Small intestine (tissue), 7 donors: Measurements from ENCODE around the gene ARHGEF9. TPM values are rescaled to one million over a fixed set of nuclear protein-coding genes. Genes with fewer than 3 reads are reported as not detected.

Source experiments
- DNase-seq, 2 donors: peaks; one replicate each; pipeline versions ENCODE4 v3.0.0 to v3.0.0-alpha.2; 2013
- FAIRE-seq: peaks from 2 replicates; lab custom pipeline; 2012; peaks lifted over from hg19 to GRCh38; lab: Jason Lieb, UNC
- H3K27ac ChIP-seq, 3 donors: one replicate each; pipeline ENCODE4 v1.5.1; 2013; ENCODE audit warnings: low read length in 2 of 3, mild to moderate bottlenecking in 2 of 3, control low read depth in 1 of 3, inconsistent platforms in 1 of 3, low read depth in 1 of 3, moderate library complexity in 1 of 3
- H3K27me3 ChIP-seq, 3 donors: one replicate each; pipeline ENCODE4 v1.6.1; 2013; ENCODE audit warnings: low read length in 3 of 3, inconsistent platforms in 1 of 3; ENCODE audit not compliant: control insufficient read depth in 3 of 3, insufficient read depth in 3 of 3
- H3K36me3 ChIP-seq, 3 donors: one replicate each; pipeline ENCODE4 v1.6.1; 2013; ENCODE audit warnings: low read length in 3 of 3, inconsistent platforms in 1 of 3, low read depth in 1 of 3, mild to moderate bottlenecking in 1 of 3, moderate library complexity in 1 of 3; ENCODE audit not compliant: control insufficient read depth in 3 of 3, insufficient read depth in 2 of 3
- H3K4me1 ChIP-seq, 3 donors: one replicate each; pipeline ENCODE4 v1.6.1; 2013; ENCODE audit warnings: low read length in 2 of 3, inconsistent platforms in 1 of 3, low read depth in 1 of 3, mild to moderate bottlenecking in 1 of 3, moderate library complexity in 1 of 3; ENCODE audit not compliant: control insufficient read depth in 3 of 3, insufficient read depth in 2 of 3
- H3K4me3 ChIP-seq, 3 donors: one replicate each; pipeline ENCODE4 v1.5.1; 2013; ENCODE audit warnings: low read length in 3 of 3, control low read depth in 1 of 3, inconsistent platforms in 1 of 3, low read depth in 1 of 3, mild to moderate bottlenecking in 1 of 3, moderate library complexity in 1 of 3
- H3K9me3 ChIP-seq, 2 donors: one replicate each; pipeline ENCODE4 v1.6.1; 2013; ENCODE audit warnings: low read depth in 1 of 2, low read length in 1 of 2; ENCODE audit not compliant: control insufficient read depth in 2 of 2, insufficient read depth in 1 of 2
- WGBS, 3 donors: extraction: QIAGEN DNeasy Blood & Tissue Kit; methylation state at CpG; one replicate each; pipeline ENCODE4 v1.1.7; 2013; 5-methylcytosine and 5-hydroxymethylcytosine counted together
- polyA plus RNA-seq, 4 donors: library from polyadenylated mRNA; stranded (reverse) in 3 of 4; unstranded in 1 of 4; fragments of 200-250 nt in 3 of 4; fragments of 120-200 nt in 1 of 4; gene quantifications; one replicate each; pipeline versions ENCODE4 v1.2.1 to v1.2.3, GENCODE V29; 2013
- donor health status: healthy with polysubstance abuse.
- donor health status: control.
- donor health status: control.
- donor health status: Bipolar disorder and iron deficiency.
- donor health status: healthy.

The ARHGEF9 gene
- polyA plus RNA-seq, 4 donors = 16.5 to 38.9 (median 26.3) TPM

GRCh38 chrX:63743596-63743995, 41.4 kb downstream of the ARHGEF9 start:
- DNase-seq (no peak), FAIRE-seq (no peak)
- 51 to 61% (median 51%) methylated on average over 2 of the region's 2 CpGs for WGBS, 3 donors
- Histone ChIP-seq H3K4me1 (no peaks in the 10 kb centered on the region), H3K9me3 (no peaks in the 10 kb centered on the region), H3K36me3 (no peaks in the 10 kb centered on the region), H3K27me3 (no peaks in the 10 kb centered on the region), H3K4me3 (no peak overlapping the region), H3K27ac (no peak overlapping the region)

DNA sequence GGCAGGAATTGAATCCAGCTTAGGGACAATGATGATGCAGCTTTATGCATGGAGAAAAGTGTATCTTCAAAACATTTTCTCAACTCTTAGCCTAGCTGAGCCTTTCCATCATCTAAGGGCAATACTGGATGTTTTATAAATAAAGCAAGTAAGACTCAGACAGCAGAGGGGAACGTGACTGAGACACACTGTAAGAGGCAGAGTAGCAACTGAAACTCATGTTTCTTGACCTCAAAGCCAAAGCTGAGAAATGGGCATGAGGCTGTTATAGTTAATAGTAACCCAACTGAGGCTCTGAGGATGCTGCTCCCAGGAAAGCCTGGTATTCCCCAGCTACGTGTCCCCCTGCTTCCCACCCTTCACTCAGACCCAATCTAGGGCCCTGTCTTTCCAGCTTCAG, 44.6 kb downstream of the ARHGEF9 start:
- Histone ChIP-seq H3K4me1 (no peaks in the 10 kb centered on the region), H3K27ac (no peak overlapping the region), H3K27me3 (no peaks in the 10 kb centered on the region), H3K9me3 (no peaks in the 10 kb centered on the region), H3K36me3 (no peaks in the 10 kb centered on the region), H3K4me3 (no peak overlapping the region)
- no peak for FAIRE-seq
- no peak for DNase-seq
- WGBS, 3 donors = 43 to 79% (median 68%) methylated on average over 2 of the region's 2 CpGs

DNA sequence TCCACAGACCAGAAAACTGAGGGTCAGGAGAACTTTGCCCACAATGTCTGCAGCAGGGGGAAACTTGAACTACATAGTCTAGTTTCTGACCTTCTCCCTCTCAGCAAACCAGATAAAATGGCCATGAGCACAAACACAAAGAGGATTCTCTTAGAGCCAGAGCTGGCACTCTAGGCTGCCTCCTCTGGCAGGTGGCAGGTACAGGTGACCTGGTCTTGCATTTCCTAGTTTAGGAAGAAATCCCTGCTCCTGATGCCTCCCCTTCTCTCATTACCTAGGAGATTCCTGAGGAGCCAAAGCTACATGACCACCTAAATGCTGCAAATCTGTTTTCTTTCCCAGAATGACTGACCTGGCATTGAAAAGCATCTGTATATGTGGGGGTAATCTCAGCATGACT, 45.1 kb downstream of the ARHGEF9 start:
- H3K36me3 ChIP-seq = no peaks in the 10 kb centered on the region
- no peak for DNase-seq
- H3K9me3 ChIP-seq = no peaks in the 10 kb centered on the region
- H3K4me3 ChIP-seq = no peak overlapping the region
- no peaks in the 10 kb centered on the region for H3K27me3 ChIP-seq
- no peak for FAIRE-seq
- H3K27ac ChIP-seq = no peak overlapping the region
- no peaks in the 10 kb centered on the region for H3K4me1 ChIP-seq

DNA sequence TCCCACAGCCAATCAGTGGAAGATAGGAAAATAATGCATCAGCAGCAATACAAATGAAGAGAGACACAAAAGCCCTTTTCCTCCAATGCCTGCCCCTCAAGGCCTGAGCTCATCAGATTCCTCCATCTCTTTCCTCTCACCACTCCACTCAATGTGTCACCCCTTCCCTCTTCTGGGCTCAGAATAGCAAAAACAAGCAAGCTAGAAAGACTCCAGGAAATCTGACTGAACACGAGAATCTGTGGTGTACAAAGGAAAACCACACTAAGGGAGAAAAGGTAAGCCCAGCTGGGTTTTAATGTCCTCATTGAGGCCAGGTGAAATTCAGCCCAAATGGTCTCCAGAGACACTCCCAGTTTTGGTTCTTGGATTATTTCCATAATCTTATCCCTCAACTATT, 46.3 kb downstream of the ARHGEF9 start:
- no peaks in the 10 kb centered on the region for H3K36me3 ChIP-seq
- H3K4me1 ChIP-seq = no peaks in the 10 kb centered on the region
- H3K9me3 ChIP-seq = no peaks in the 10 kb centered on the region
- H3K27me3 ChIP-seq = no peaks in the 10 kb centered on the region
- WGBS, 3 donors = 11 to 64% (median 38%) methylated on average over 1 of the region's 1 CpG
- FAIRE-seq (no peak), DNase-seq (no peak)
- H3K27ac ChIP-seq = no peak overlapping the region
- no peak overlapping the region for H3K4me3 ChIP-seq

DNA sequence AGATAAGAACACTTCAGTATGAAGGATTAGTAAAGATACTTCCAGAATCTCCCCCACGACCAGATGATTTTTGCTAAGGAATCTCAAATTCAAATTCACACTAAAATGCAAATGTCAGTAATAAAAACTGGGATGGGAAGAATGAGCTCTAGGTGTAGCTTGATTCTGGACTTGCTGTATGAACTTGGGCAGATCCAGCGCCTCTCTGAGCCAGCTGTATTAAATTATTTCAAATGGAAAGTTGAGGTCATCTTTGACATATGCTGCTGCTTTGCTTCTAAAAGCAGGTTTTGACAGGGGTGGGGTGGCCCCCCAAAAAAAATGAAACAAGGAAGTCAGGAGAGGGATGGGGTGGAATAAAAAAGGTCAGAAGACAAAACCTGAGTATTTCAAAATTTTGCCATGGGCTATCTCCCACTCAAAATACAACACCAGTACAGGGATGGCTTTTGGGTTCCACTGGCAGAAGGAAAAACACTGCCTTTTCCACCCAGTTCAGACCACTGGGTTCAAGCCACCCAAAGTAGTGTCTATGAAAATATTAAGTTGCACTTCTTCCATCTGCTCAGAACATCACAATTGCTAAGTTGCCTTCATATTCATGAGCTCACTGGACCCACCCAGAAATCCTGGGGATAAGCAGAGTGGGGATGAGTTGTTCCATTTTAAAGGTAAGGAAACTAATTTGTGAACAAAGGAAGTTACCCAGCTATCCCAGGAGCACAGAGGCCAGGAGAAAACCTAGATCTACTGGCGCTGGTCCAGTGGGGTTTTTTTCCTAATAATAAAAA, 47.7 kb downstream of the ARHGEF9 start:
- Histone ChIP-seq H3K4me1 (no peaks in the 10 kb centered on the region), H3K36me3 (no peaks in the 10 kb centered on the region), H3K4me3 (no peak overlapping the region), H3K27ac (no peak overlapping the region), H3K27me3 (no peaks in the 10 kb centered on the region), H3K9me3 (no peaks in the 10 kb centered on the region)
- 55 to 78% (median 57%) methylated on average over 3 of the region's 3 CpGs for whole genome bisulfite sequencing, 3 donors
- DNase-seq (no peak), FAIRE-seq (no peak)

DNA sequence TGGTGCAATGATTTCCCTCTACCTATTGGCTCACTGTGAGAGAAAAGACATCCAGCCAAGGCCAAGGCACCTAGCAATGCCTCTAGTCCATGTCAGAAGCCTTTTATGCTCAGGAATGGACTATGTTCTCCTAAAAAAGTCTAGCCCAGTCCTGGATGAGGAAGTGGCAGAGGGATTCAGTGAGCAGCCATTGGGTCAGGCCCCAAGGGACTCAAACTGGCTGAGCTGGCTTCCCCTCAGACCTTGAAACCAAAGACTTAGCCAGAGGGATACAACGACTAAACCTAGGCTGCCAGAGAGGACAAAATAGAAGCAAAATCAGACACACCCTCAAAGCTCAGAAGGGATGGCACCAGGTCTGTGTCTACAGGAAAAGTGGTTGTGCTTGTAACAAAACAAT, 49.1 kb downstream of the ARHGEF9 start:
- 27 to 45% (median 33%) methylated on average over 1 of the region's 1 CpG for WGBS, 3 donors
- Histone ChIP-seq H3K4me1 (no peaks in the 10 kb centered on the region), H3K4me3 (no peak overlapping the region), H3K36me3 (no peaks in the 10 kb centered on the region), H3K27me3 (no peaks in the 10 kb centered on the region), H3K9me3 (no peaks in the 10 kb centered on the region), H3K27ac (no peak overlapping the region)
- no peak for DNase-seq
- FAIRE-seq = no peak

DNA sequence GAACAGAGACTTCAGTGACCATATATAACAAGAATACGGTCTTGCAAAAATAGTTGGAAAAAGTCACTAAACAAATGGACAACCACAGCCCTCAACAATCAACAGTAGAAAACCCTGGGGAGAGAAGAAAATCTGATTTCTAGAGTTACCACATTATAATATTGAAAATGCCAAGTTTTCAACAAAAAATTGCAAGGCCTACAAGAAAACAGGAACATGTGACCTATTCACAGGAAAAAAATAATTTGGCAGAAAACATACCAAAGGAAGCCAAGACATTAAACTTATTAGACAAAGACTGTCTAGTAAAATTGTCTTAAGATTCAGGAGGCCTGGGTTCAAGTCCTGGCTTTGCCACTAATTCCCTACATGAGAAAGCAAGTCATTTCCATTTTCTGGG, 64.7 kb downstream of the ARHGEF9 start:
- H3K9me3 ChIP-seq = no peaks in the 10 kb centered on the region
- no peaks in the 10 kb centered on the region for H3K27me3 ChIP-seq
- DNase-seq = no peak
- H3K4me1 ChIP-seq = no peaks in the 10 kb centered on the region
- WGBS, 3 donors = 84 to 100% (median 89%) methylated on average over 1 of the region's 1 CpG
- peaks cover 0 to 8% (median 0%) of the 10 kb centered on the region in 3 donors for H3K36me3 ChIP-seq
- H3K4me3 ChIP-seq = no peak overlapping the region
- H3K27ac ChIP-seq = no peak overlapping the region
- no peak for FAIRE-seq

DNA sequence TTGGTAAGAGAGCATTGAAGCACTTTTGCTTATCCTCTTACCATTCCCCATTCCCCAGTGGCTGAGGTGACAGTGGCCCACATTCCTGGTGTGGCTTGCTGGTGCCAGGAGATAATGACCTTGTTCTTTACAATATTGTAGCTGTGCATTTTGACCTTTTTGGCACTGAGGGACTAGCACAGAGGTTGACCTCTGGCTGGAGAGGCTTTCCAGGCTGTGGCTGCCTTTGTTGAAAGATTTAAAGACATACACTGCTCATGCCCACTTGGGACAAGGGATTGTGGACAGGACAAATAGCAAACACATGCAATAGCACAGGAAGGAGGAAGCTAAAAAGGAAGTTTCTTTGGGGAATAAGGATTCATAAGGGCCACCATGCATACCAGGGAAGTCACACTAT, 65.4 kb downstream of the ARHGEF9 start:
- peaks cover 0 to 8% (median 0%) of the 10 kb centered on the region in 3 donors for H3K36me3 ChIP-seq
- DNase-seq = no peak
- H3K9me3 ChIP-seq = no peaks in the 10 kb centered on the region
- FAIRE-seq = no peak
- no peaks in the 10 kb centered on the region for H3K4me1 ChIP-seq
- no peak overlapping the region for H3K4me3 ChIP-seq
- H3K27ac ChIP-seq = no peak overlapping the region
- no peaks in the 10 kb centered on the region for H3K27me3 ChIP-seq
